HepG2 (cell line): ENCODE data around the gene CDK5RAP2. TPM values are rescaled to one million over a fixed set of nuclear protein-coding genes. Genes with fewer than 3 reads are reported as not detected.

Experiments used
- ATAC-seq: fragments of 200-7000 bp; cut with Tn5 transposase; 3 replicates; pipeline ENCODE4 v1.9.1; 2020; ENCODE audit warnings: mild to moderate bottlenecking, moderate library complexity
- BruUV-seq: library from RNA; stranded (reverse); fragments of 400-500 nt; replicated peaks from 2 replicates; lab custom pipeline; 2021; lab: Mats Ljungman, UMichigan
- CTCF ChIA-PET: fragments of 300-600 bp; formaldehyde crosslinking; extraction: SDS; loops from one replicate; lab custom pipeline; 2021; ENCODE audit warnings: low total read pairs, inconsistent platforms, low intra/inter-chr PET ratio; lab: Yijun Ruan, JAX
- POLR2A ChIA-PET: fragments of 350-600 bp; sonication (Branson Sonifier 250); formaldehyde crosslinking; loops from one replicate; lab custom pipeline; 2020; ENCODE audit warnings: antibody characterized with exemption, inconsistent platforms; lab: Yijun Ruan, JAX
- DNase-seq: peaks from one replicate; pipeline ENCODE4 v3.0.0-alpha.2; 2015; ENCODE audit warnings: low spot score
- FAIRE-seq: peaks from 3 replicates; lab custom pipeline; 2011; peaks lifted over from hg19 to GRCh38; lab: Jason Lieb, UNC
- H2AFZ ChIP-seq: one replicate; pipeline ENCODE4 v1.6.1; 2011; ENCODE audit warnings: low read length, inconsistent platforms
- H3K27ac ChIP-seq: fragments of 300-600 bp; 3 replicates; pipeline ENCODE4 v1.8.0; 2011; ENCODE audit warnings: mixed run types, mild to moderate bottlenecking, mixed read lengths, low read length, inconsistent platforms; ENCODE audit not compliant: insufficient read depth; ENCODE audit errors: extremely low read length
- H3K27me3 ChIP-seq, 2 experiments: fragments of 200-600 bp in 1 of 2; 2 replicates in 1 of 2; 3 replicates in 1 of 2; pipeline versions ENCODE4 v1.6.0 to v1.8.0; 2011; ENCODE audit warnings: low read length in 2 of 2, mild to moderate bottlenecking in 2 of 2, moderate library complexity in 2 of 2, inconsistent platforms in 1 of 2; ENCODE audit not compliant: insufficient read depth in 2 of 2, control insufficient read depth in 1 of 2
- H3K36me3 ChIP-seq, 2 experiments: fragments of 200-600 bp in 1 of 2; replicated peaks in 1 of 2; 2 replicates in 1 of 2; 3 replicates in 1 of 2; pipeline versions ENCODE4 v1.5.1 to v1.8.0; 2011; ENCODE audit warnings: low read length in 2 of 2, inconsistent platforms in 1 of 2; ENCODE audit not compliant: insufficient read depth in 2 of 2, control insufficient read depth in 1 of 2
- H3K4me1 ChIP-seq: 2 replicates; pipeline ENCODE4 v1.5.1; 2012; ENCODE audit warnings: low read length, inconsistent platforms; ENCODE audit not compliant: insufficient read depth
- H3K4me2 ChIP-seq: 2 replicates; pipeline ENCODE4 v1.6.0; 2011; ENCODE audit warnings: low read depth, low read length, inconsistent platforms
- H3K4me3 ChIP-seq, 3 experiments: fragments of 200-600 bp in 1 of 3; sonication (generic), shearing (Covaris generic) in 1 of 3; replicated peaks in 1 of 3; 2 replicates each; pipeline ENCODE4 v1.5.1; 2011 to 2016; ENCODE audit warnings: low read length in 3 of 3, inconsistent platforms in 2 of 3, low read depth in 2 of 3, mild to moderate bottlenecking in 2 of 3, control low read depth in 1 of 3, mixed read lengths in 1 of 3; ENCODE audit not compliant: insufficient read depth in 1 of 3
- H3K79me2 ChIP-seq: one replicate; pipeline ENCODE4 v1.6.1; 2011; ENCODE audit warnings: low read length, inconsistent platforms; ENCODE audit not compliant: insufficient read depth
- H3K9ac ChIP-seq: 2 replicates; pipeline ENCODE4 v1.6.0; 2011; ENCODE audit warnings: mild to moderate bottlenecking, low read depth, low read length, inconsistent platforms; ENCODE audit not compliant: insufficient read depth
- H3K9me3 ChIP-seq: 2 replicates; pipeline ENCODE4 v1.5.1; 2012; ENCODE audit warnings: mild to moderate bottlenecking, low read length
- H4K20me1 ChIP-seq: 2 replicates; pipeline ENCODE4 v1.6.0; 2011; ENCODE audit warnings: inconsistent platforms, mild to moderate bottlenecking, low read length, moderate library complexity; ENCODE audit not compliant: insufficient read depth
- ESRRA ChIP-seq: sonication (generic); formaldehyde crosslinking; IDR thresholded peaks from 2 replicates; pipeline ENCODE4 v1.5.1; 2020; ENCODE audit warnings: mild to moderate bottlenecking, low read depth, missing genetic modification reagents
- LCORL ChIP-seq, 2 experiments: fragments of 450-650 bp in 1 of 2; sonication (generic) in 1 of 2; formaldehyde crosslinking in 1 of 2; IDR thresholded peaks; 2 replicates each; pipeline versions ENCODE4 v1.5.0 to v1.6.1; 2017 to 2020; ENCODE audit warnings: antibody characterized with exemption in 1 of 2, missing genetic modification reagents in 1 of 2
- NFKBIZ ChIP-seq: IDR thresholded peaks from 2 replicates; pipeline ENCODE4 v1.6.1; 2018; ENCODE audit warnings: missing genetic modification reagents, missing compliant biosample characterization
- PHF20 ChIP-seq: sonication (generic); formaldehyde crosslinking; IDR thresholded peaks from 2 replicates; pipeline ENCODE4 v1.5.0; 2020; ENCODE audit warnings: mild to moderate bottlenecking, missing genetic modification reagents
- RXRB ChIP-seq: IDR thresholded peaks from 2 replicates; pipeline ENCODE4 v1.6.1; 2016; ENCODE audit warnings: borderline replicate concordance, missing genetic modification reagents, missing compliant biosample characterization
- SMYD3 ChIP-seq: sonication (generic); formaldehyde crosslinking; IDR thresholded peaks from 2 replicates; pipeline ENCODE4 v1.8.1; 2023; ENCODE audit warnings: mild to moderate bottlenecking, missing genetic modification reagents
- SRY ChIP-seq: sonication (generic); formaldehyde crosslinking; IDR thresholded peaks from 2 replicates; pipeline ENCODE4 v1.8.0; 2022; ENCODE audit warnings: mild to moderate bottlenecking, missing genetic modification reagents
- ZBTB21 ChIP-seq: sonication (generic); formaldehyde crosslinking; IDR thresholded peaks from 2 replicates; pipeline ENCODE4 v1.4.0; 2020; ENCODE audit warnings: missing genetic modification reagents
- ZNF235 ChIP-seq: sonication (generic); formaldehyde crosslinking; IDR thresholded peaks from 2 replicates; pipeline ENCODE4 v1.8.1; 2023; ENCODE audit warnings: mild to moderate bottlenecking, missing genetic modification reagents, borderline replicate concordance
- ZNF333 ChIP-seq: sonication (generic); formaldehyde crosslinking; IDR thresholded peaks from 2 replicates; pipeline ENCODE4 v1.4.0; 2020; ENCODE audit warnings: mild to moderate bottlenecking, missing genetic modification reagents, borderline replicate concordance
- ZNF746 ChIP-seq: sonication (generic); formaldehyde crosslinking; IDR thresholded peaks from 2 replicates; pipeline ENCODE4 v1.8.0; 2022; ENCODE audit warnings: mild to moderate bottlenecking, missing genetic modification reagents
- ZNF850 ChIP-seq: sonication (generic); formaldehyde crosslinking; conservative IDR thresholded peaks from 2 replicates; pipeline ENCODE4 v1.9.0; 2021; ENCODE audit warnings: mild to moderate bottlenecking, missing genetic modification reagents
- ZNF878 ChIP-seq: sonication (generic); formaldehyde crosslinking; IDR thresholded peaks from 2 replicates; pipeline ENCODE4 v1.8.1; 2023; ENCODE audit warnings: mild to moderate bottlenecking, missing genetic modification reagents, moderate library complexity
- WGBS: methylation state at CpG from one replicate; pipeline ENCODE4 v1.1.6; 2017; ENCODE audit warnings: low lambda C conversion rate; 5-methylcytosine and 5-hydroxymethylcytosine counted together
- in situ Hi-C: cut with HindIII; loops from 2 replicates; pipeline ENCODE4 v1.10.0; 2017; ENCODE audit warnings: low pct_unique_long_range_greater_than_20kb; ENCODE audit not compliant: extremely low pct_ligation_motif_present
- intact Hi-C: fragments of 100-400 bp; cut with micrococcal nuclease; formaldehyde crosslinking; loops from one replicate; pipeline ENCODE4 v1.10.0; 2022; ENCODE audit not compliant: unreplicated experiment
- polyA plus RNA-seq, 8 experiments: library from polyadenylated mRNA; depleted of rRNA in 3 of 8; stranded (reverse) in 7 of 8; unstranded in 1 of 8; fragments of >200 nt; fragmentation: Illumina TruSeq in 4 of 8; extraction: Trizol in 4 of 8; gene quantifications; 2 replicates each; pipeline versions ENCODE4 v1.2.1 to v1.2.3, GENCODE V29; 2011 to 2016; ENCODE audit warnings: low read depth in 4 of 8, missing spikeins in 1 of 8, mixed read lengths in 1 of 8; ENCODE audit not compliant: insufficient read depth in 1 of 8
- total RNA-seq, 5 experiments: library from RNA; depleted of rRNA; stranded (reverse); fragments of >200 nt; fragmentation: Illumina TruSeq; extraction: Trizol; gene quantifications; 2 replicates each; pipeline ENCODE4 v1.2.3, GENCODE V29; 2016; ENCODE audit warnings: low read depth in 1 of 5
- TF ChIP-seq, protein P1 (sequence below): sonication (generic); formaldehyde crosslinking; IDR thresholded peaks from 2 replicates; pipeline ENCODE4 v1.4.0; 2020; ENCODE audit warnings: missing genetic modification reagents, mild to moderate bottlenecking, borderline replicate concordance
- TF ChIP-seq, protein P2 (sequence below): sonication (generic); formaldehyde crosslinking; IDR thresholded peaks from 2 replicates; pipeline ENCODE4 v1.4.0; 2020; ENCODE audit warnings: missing genetic modification reagents
- TF ChIP-seq, protein P3 (sequence below): IDR thresholded peaks from 2 replicates; pipeline ENCODE4 v1.6.1; 2016; ENCODE audit warnings: missing biosample characterization, missing genetic modification reagents, low read depth

Gene CDK5RAP2
- total and polyA plus RNA-seq, 2 of the 13 experiments (the other 11 are each of a cell fraction or from before 2014, with no cell fraction given): 31.8 to 42.2 TPM

DNA sequence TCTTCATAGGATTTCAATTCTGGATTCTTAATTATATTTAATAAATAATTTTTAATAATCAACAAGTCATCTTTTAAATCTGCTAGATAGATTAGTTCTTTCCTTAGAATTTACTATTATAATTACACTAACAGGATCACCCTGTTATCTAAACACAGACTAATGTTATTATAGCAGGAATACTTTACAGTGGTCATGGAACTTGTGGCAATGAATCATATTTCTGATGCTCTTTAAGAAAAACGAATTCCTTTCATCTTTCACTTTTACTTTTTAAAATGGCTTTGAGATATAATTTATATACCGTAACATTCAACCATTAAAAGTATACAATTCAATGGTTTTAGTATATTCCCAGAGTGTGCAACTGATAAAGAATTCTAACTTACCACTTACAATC lies 29.7 kb upstream of the CDK5RAP2 start:
- Histone ChIP-seq H3K9me3 (no peaks in the 10 kb centered on the region), H3K4me3 (no peak overlapping the region), H3K4me1 (no peaks in the 10 kb centered on the region), H3K4me2 (no peak overlapping the region), H3K79me2 (no peaks in the 10 kb centered on the region), H3K27ac (no peak overlapping the region), H3K36me3 (peaks cover 0 to 10% of the 10 kb centered on the region in 2 experiments; a peak in 1 of 5 replicates), H3K27me3 (no peaks in the 10 kb centered on the region), H2AFZ (no peak overlapping the region), H3K9ac (no peak overlapping the region), H4K20me1 (no peaks in the 10 kb centered on the region)
- FAIRE-seq: no peak
- no peak for DNase-seq
- intact Hi-C loops: loop anchor here (5.0 to 10.0 kb wide), 2 partner anchors 37 to 75 kb away; no protein-coding TSS in a partner anchor
- BruUV-seq: no TSS peak
- ChIA-PET CTCF (no interaction called here), POLR2A (no interaction called here)
- in situ Hi-C loops: no loop called here
- no peak for ATAC-seq
- no peak for TF ChIP-seq ZBTB21 (CRISPR knock-in tag)
- no peak for TF ChIP-seq SRY (CRISPR knock-in tag)
- no peak for TF ChIP-seq RXRB
- no peak for TF ChIP-seq PHF20 (CRISPR knock-in tag)
- TF ChIP-seq ZNF878 (CRISPR knock-in tag): no peak
- 91% methylated on average over 2 of the region's 2 CpGs for WGBS

DNA sequence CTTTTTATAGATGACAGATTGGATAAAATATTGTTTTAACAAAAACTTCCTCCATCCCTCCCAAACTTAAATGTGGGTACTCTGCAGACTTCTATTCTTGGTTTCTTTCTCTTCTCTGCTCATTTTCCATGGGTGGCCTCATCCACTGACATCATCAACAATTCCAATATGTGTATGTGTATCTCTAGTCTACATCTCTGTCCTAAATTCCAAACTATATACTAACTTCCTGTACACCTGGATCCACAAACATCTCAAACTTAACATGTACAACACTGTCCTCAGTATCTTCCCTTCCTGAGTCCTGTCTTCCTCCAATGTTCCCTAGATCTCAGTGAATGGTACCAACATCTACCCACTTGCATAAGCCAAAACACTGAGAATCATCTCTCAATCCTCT lies 28.5 kb upstream of the CDK5RAP2 start:
- no peaks in the 10 kb centered on the region for H3K9me3 ChIP-seq
- DNase-seq: no peak
- H3K4me3 ChIP-seq: no peak overlapping the region
- H3K27me3 ChIP-seq: no peaks in the 10 kb centered on the region
- ChIA-PET POLR2A (no interaction called here), CTCF (no interaction called here)
- H3K4me2 ChIP-seq: no peak overlapping the region
- no peak overlapping the region for H3K27ac ChIP-seq
- no peak for ATAC-seq
- intact Hi-C loops (no loop called here), in situ Hi-C loops (no loop called here)
- no peaks in the 10 kb centered on the region for H3K79me2 ChIP-seq
- H2AFZ ChIP-seq: no peak overlapping the region
- H3K36me3 ChIP-seq: peaks cover 0 to 12% of the 10 kb centered on the region in 2 experiments; a peak in 1 of 5 replicates
- H4K20me1 ChIP-seq: no peaks in the 10 kb centered on the region
- FAIRE-seq: no peak
- H3K9ac ChIP-seq: no peak overlapping the region
- peaks cover 6% of the 10 kb centered on the region for H3K4me1 ChIP-seq
- BruUV-seq: no TSS peak
- TF ChIP-seq ESRRA: no peak
- TF ChIP-seq ZNF746 (CRISPR knock-in tag): no peak
- TF ChIP-seq ZNF235 (CRISPR knock-in tag): no peak
- TF ChIP-seq, protein P1, sequence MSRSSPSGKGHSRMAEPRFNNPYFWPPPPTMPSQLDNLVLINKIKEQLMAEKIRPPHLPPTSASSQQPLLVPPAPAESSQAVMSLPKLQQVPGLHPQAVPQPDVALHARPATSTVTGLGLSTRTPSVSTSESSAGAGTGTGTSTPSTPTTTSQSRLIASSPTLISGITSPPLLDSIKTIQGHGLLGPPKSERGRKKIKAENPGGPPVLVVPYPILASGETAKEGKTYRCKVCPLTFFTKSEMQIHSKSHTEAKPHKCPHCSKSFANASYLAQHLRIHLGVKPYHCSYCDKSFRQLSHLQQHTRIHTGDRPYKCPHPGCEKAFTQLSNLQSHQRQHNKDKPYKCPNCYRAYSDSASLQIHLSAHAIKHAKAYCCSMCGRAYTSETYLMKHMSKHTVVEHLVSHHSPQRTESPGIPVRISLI (CRISPR knock-in tag): no peak
- no peak for TF ChIP-seq ZNF850
- TF ChIP-seq, protein P2, sequence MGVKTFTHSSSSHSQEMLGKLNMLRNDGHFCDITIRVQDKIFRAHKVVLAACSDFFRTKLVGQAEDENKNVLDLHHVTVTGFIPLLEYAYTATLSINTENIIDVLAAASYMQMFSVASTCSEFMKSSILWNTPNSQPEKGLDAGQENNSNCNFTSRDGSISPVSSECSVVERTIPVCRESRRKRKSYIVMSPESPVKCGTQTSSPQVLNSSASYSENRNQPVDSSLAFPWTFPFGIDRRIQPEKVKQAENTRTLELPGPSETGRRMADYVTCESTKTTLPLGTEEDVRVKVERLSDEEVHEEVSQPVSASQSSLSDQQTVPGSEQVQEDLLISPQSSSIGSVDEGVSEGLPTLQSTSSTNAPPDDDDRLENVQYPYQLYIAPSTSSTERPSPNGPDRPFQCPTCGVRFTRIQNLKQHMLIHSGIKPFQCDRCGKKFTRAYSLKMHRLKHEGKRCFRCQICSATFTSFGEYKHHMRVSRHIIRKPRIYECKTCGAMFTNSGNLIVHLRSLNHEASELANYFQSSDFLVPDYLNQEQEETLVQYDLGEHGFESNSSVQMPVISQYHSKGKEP (CRISPR knock-in tag): no peak
- no peak for TF ChIP-seq SMYD3 (CRISPR knock-in tag)
- TF ChIP-seq, protein P3, sequence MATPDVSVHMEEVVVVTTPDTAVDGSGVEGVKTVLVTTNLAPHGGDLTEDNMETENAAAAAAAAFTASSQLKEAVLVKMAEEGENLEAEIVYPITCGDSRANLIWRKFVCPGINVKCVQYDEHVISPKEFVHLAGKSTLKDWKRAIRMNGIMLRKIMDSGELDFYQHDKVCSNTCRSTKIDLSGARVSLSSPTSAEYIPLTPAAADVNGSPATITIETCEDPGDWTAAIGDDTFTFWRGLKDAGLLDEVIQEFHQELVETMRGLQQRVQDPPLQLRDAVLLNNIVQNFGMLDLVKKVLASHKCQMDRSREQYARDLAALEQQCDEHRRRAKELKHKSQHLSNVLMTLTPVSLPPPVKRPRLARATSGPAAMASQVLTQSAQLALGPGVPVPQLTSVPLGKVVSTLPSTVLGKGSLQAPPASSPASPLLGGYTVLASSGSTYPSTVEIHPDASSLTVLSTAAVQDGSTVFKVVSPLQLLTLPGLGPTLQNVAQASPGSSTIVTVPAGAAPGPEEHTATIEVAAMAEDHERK (CRISPR knock-in tag): no peak
- TF ChIP-seq LCORL (IDR thresholded peaks at IDR 0.05): no peak
- no peak for TF ChIP-seq LCORL (CRISPR knock-in tag; IDR thresholded peaks at IDR 0.05)
- TF ChIP-seq NFKBIZ (CRISPR knock-in tag): no peak
- TF ChIP-seq ZNF333 (CRISPR knock-in tag): no peak
